SJCRH30 (cell line): ENCODE data around the gene GPR3. TPM values are rescaled to one million over a fixed set of nuclear protein-coding genes. Genes with fewer than 3 reads are reported as not detected.

Experiments used
- DNase-seq, 2 experiments: peaks; one replicate each; pipeline ENCODE4 v3.0.0-alpha.2; 2015 to 2020
- H3K27ac ChIP-seq: fragments of 250-450 bp; sonication (Bioruptor Pico); 2 replicates; pipeline ENCODE4 v1.5.1; 2020; ENCODE audit warnings: mild to moderate bottlenecking, moderate library complexity
- H3K27me3 ChIP-seq: fragments of 250-450 bp; sonication (Bioruptor Pico); 2 replicates; pipeline ENCODE4 v1.5.1; 2020; ENCODE audit warnings: mild to moderate bottlenecking, moderate library complexity
- H3K36me3 ChIP-seq: fragments of 250-450 bp; sonication (Bioruptor Pico); 2 replicates; pipeline ENCODE4 v1.5.1; 2020; ENCODE audit warnings: mild to moderate bottlenecking, moderate library complexity
- H3K4me1 ChIP-seq: fragments of 250-450 bp; sonication (Bioruptor Pico); 2 replicates; pipeline ENCODE4 v1.5.1; 2020; ENCODE audit warnings: mild to moderate bottlenecking, moderate library complexity
- H3K4me3 ChIP-seq: fragments of 250-450 bp; sonication (Bioruptor Pico); 2 replicates; pipeline ENCODE4 v1.5.1; 2020; ENCODE audit warnings: mild to moderate bottlenecking, moderate library complexity
- H3K9me3 ChIP-seq: fragments of 250-450 bp; sonication (Bioruptor Pico); replicated peaks from 2 replicates; pipeline ENCODE4 v1.5.1; 2020; ENCODE audit warnings: mild to moderate bottlenecking, moderate library complexity
- total RNA-seq: library from RNA; depleted of rRNA; stranded (reverse); fragments of >200 nt; shearing (Covaris generic); gene quantifications from 2 replicates; pipeline ENCODE4 v1.2.3, GENCODE V29; 2014; rRNA removed

GPR3 gene, protein sequence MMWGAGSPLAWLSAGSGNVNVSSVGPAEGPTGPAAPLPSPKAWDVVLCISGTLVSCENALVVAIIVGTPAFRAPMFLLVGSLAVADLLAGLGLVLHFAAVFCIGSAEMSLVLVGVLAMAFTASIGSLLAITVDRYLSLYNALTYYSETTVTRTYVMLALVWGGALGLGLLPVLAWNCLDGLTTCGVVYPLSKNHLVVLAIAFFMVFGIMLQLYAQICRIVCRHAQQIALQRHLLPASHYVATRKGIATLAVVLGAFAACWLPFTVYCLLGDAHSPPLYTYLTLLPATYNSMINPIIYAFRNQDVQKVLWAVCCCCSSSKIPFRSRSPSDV
- total RNA-seq: 8.3 TPM in 2 replicates

DNA sequence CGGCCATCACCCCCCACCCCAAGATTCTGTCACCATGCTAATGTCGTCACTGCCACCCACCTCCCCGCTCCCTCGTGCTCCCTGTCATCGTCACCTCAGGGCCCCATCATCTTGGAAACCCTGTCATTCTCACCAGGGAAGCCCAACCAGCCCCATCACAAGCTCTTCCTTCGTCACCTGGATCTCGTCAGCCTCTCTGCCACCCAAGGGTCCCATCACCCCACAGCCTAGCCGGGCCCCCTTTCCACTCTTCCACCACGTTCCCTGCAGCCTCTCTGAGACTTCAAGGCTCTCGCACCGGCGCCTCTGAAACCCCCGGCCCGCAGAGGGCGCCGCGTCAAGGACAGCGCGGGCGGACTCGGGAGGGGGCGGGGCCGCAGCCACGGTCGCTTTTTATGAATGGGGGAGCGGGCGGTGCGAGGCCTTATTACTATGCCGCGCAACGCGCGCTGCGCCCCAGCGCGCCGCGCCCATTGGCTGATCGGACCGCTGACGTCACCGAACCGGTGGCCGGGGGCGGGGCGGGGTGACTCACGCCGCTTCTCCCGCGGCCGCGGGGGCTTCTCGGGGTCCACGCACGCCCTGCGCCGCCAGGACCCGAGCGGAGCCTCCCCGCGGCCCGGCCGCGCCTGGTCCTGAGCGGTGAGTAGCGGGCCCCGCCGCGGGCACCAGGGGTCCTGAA lies at the start of gene GPR3:
Gene GPR3, plus strand, starts transcription at position 527 of the 682 bp plus-strand sequence. CDS start 1,177 bp downstream, outside the sequence.
- H3K27me3 ChIP-seq: no peaks in the 10 kb centered on the region
- H3K4me1 ChIP-seq: peaks cover 8% of the 10 kb centered on the region
- peak; percentile 95 to 98 for DNase-seq
- no peaks in the 10 kb centered on the region for H3K9me3 ChIP-seq
- H3K4me3 ChIP-seq: peak within 1 kb of the TSS; percentile 81
- peak within 1 kb of the TSS; percentile 41; the same call in 1 of the 2 replicates for H3K27ac ChIP-seq
- H3K36me3 ChIP-seq: no peaks in the 10 kb centered on the region

DNA sequence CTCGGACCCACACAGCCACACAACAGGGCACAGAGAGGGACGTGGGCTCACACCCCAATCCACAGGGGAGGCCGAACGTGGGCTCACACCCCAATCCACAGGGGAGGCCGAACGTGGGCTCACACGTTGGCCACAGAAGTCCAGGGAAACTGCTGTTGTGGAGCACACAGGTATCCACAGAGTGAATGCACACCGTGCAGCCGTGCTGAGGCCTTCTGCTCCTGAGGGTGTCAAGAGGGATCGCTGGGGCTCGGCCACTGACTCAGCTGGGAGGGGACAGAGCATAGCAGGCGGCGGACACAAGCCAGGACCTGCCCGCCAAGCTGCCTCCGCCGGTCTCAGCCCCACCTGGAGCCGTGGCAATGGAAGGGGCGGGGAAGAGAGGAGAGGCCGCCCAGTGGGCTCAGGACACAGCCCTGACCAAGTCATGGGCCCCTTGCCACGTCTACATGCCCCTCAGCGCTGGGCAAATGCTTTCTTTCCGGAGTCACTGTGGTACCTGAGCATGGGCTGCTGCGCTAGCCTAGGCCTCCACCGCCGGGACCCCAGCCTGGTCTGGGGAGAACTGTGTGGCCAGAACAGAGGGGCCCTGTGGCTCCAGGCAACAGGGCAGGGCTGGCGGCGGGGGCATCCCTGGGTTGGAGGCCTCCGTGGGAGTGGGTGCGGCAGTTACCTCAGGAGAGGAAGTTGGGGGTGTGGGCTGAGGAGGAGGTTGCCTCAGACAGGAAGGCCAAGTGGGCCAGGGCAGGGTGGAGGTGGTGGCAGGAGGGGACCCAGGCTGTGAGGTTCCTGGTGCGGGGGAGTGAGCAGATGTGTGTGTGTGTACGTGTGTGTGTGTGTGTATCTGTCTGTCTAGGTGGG lies 49.4 kb upstream of the GPR3 start:
- H3K27me3 ChIP-seq: no peaks in the 10 kb centered on the region
- no peaks in the 10 kb centered on the region for H3K9me3 ChIP-seq
- peak overlapping the region; percentile 13; the same call in 1 of the 2 replicates for H3K4me3 ChIP-seq
- no peaks in the 10 kb centered on the region for H3K36me3 ChIP-seq
- H3K27ac ChIP-seq: no peak overlapping the region
- DNase-seq: peak; percentile 43 to 44
- peaks cover 28% of the 10 kb centered on the region for H3K4me1 ChIP-seq

GRCh38 chr1:27343639-27344025 lies 48.8 kb upstream of the GPR3 start:
- Histone ChIP-seq H3K36me3 (no peaks in the 10 kb centered on the region), H3K4me3 (no peak overlapping the region), H3K27me3 (no peaks in the 10 kb centered on the region), H3K9me3 (no peaks in the 10 kb centered on the region), H3K27ac (no peak overlapping the region), H3K4me1 (peaks cover 28% of the 10 kb centered on the region)
- DNase-seq: no peak

DNA sequence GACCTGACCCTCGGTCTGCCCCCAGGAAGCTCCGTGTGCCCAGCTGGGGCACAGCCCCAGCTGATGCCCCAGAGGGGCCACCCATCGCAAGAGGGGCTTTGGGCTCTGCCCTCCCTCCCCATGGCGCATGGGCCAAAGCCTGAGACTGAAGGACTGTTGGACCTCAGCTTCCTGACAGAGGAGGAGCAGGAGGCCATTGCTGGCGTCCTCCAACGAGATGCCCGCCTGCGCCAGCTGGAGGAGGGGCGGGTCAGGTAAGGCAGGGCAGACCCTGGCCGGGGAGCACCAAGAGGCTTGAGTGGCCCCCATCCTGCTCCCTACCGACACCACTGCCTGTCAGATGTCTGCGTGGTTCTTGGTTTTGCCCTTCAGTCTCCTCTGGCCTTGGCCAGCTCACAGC lies 47.1 kb upstream of the GPR3 start:
- DNase-seq: no peak
- Histone ChIP-seq H3K9me3 (no peaks in the 10 kb centered on the region), H3K4me3 (no peak overlapping the region), H3K27ac (no peak overlapping the region), H3K36me3 (no peaks in the 10 kb centered on the region), H3K27me3 (no peaks in the 10 kb centered on the region), H3K4me1 (peaks cover 28% of the 10 kb centered on the region)

GRCh38 chr1:27346357-27346756 lies 46.1 kb upstream of the GPR3 start:
- Histone ChIP-seq H3K9me3 (no peaks in the 10 kb centered on the region), H3K4me1 (peaks cover 19% of the 10 kb centered on the region; the same call in 1 of the 2 replicates), H3K27ac (no peak overlapping the region), H3K36me3 (no peaks in the 10 kb centered on the region), H3K27me3 (no peaks in the 10 kb centered on the region), H3K4me3 (no peak overlapping the region)
- DNase-seq: no peak

- Histone ChIP-seq H3K36me3 (no peaks in the 10 kb centered on the region), H3K27ac (no peak overlapping the region), H3K27me3 (no peaks in the 10 kb centered on the region), H3K9me3 (no peaks in the 10 kb centered on the region), H3K4me3 (no peak overlapping the region), H3K4me1 (peaks cover 12% of the 10 kb centered on the region; the same call in 1 of the 2 replicates)
- no peak for DNase-seq
Measured at GRCh38 chr1:27346991-27347624, 45.3 kb upstream of the GPR3 start.

DNA sequence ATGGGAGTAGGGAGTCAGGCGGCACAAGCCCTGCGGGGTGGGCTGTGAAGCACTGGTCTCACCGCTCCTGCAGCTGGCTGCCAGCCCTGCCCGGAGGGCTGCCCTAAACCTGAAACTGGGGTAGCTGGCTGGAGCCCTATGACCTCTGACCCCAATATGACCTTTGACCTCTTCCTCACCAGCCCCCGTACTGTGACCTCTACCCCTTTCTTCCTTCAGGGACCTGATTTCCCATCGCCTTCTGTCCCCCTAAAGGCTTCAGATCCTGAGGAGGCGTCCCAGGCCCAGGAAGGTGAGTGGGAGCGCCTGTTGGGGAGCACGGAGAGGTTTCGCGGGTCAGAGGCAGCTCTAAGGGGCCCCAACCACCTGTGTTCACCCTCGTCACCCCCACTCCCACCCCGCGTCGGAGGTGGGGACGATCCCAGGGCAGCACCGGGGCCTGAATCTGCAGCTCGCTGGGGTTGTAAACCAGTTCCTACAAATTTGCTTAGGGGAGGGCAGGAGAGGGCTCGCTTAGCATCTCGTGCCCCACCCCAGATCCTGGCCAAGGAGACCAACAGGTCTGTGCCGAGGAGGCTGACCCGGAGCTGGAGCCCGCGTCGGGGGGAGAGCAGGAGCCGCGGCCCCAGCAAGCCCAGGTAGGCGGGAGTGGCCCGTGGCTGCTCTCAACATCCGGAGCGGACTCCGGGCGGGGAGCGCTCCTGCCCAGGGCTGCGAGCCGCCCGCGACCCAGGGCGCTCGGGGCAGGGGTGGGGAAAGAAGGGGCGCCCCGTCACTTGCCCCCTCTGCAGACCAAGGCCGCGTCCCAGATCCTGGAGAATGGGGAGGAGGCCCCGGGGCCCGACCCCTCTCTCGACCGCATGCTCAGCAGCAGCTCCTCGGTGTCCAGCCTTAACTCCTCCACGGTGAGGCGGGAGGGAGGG lies 43.3 kb upstream of the GPR3 start:
- Histone ChIP-seq H3K27me3 (no peaks in the 10 kb centered on the region), H3K4me1 (no peaks in the 10 kb centered on the region), H3K36me3 (no peaks in the 10 kb centered on the region), H3K9me3 (no peaks in the 10 kb centered on the region), H3K27ac (no peak overlapping the region), H3K4me3 (peak overlapping the region; percentile 41)
- peak; percentile 41 to 50 for DNase-seq

DNA sequence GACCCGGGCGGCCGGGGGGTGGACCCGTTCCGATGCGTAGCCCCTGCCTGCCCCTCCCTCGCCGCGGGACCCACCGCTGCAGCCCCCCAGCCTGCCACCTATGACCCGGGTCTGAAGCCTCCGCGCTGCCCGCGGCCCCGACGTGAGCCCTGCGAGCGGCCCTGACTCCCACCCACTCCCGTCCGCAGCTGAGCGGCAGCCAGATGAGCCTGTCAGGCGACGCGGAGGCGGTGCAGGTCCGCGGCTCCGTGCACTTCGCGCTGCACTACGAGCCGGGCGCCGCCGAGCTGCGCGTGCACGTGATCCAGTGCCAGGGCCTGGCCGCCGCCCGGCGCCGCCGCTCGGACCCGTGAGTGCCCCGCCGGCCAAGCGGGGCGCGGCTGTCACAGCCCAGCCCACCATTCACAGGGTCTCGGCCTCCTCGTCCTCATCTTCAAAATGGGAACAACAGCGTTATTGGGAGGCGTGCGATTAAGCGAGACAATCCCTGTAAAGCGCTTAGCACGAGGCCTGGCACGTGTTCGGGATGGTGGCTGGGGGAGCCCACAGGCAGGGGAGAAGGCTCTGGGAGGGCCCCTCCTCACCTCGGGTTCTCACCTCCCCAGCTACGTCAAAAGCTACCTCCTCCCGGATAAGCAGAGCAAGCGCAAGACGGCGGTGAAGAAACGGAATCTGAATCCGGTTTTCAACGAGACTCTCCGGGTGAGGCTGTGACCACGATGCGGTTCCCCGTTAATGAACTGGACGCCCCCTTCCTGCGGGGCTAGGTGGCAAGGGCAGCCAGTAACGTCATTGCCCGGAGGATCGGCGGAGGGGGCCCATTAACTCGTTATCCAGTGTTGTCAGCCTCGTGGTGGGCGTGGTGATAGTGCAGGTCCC lies 42.4 kb upstream of the GPR3 start:
- Histone ChIP-seq H3K4me3 (peak overlapping the region; percentile 41), H3K4me1 (no peaks in the 10 kb centered on the region), H3K27me3 (no peaks in the 10 kb centered on the region), H3K36me3 (no peaks in the 10 kb centered on the region), H3K9me3 (no peaks in the 10 kb centered on the region), H3K27ac (no peak overlapping the region)
- DNase-seq: peak in 1 of 2 experiments; percentile 37

DNA sequence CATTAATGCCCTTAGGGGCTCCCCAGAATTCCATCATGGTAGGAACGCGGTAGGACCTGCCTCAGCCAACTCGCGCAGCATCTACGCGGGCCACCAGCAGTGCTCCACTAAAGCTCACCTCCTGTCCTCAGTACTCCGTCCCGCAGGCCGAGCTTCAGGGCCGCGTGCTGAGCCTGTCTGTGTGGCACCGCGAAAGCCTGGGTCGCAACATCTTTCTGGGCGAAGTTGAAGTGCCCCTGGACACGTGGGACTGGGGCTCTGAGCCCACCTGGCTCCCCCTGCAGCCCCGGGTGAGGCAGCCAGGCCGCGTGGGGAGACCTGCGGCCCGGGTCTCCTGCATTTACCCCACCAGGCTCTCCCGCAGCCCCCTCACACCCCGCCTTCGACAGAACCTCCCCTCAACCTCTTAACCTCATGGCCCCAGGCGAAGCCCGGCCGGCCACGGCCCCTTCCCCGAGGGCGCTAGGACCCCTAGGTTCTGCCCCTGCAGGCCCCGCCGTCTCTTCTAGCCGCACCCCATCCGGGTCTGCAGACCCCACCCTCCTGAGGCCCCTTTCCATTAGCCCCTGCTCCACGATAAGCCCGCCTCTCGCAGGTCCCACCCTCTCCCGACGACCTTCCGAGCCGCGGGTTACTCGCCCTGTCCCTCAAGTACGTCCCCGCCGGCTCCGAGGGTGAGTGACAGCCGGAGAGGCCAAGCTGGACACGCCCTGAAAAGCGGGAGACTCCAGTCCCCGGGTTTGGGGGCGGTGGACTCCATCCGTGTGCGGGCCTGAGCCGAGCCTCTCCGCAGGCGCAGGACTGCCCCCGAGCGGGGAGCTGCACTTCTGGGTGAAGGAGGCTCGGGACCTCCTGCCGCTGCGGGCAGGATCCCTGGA lies 41.5 kb upstream of the GPR3 start:
- no peak for DNase-seq
- Histone ChIP-seq H3K4me3 (no peak overlapping the region), H3K27ac (no peak overlapping the region)

GRCh38 chr1:27351541-27352107 lies 40.8 kb upstream of the GPR3 start:
- no peak for DNase-seq
- Histone ChIP-seq H3K27me3 (no peaks in the 10 kb centered on the region), H3K4me3 (no peak overlapping the region), H3K27ac (no peak overlapping the region), H3K9me3 (no peaks in the 10 kb centered on the region), H3K36me3 (0 out of 2 replicates have a peak, but pooled peaks cover 4% of the 10 kb centered on the region), H3K4me1 (no peaks in the 10 kb centered on the region)

More for the DNA sequence above, 41.5 kb upstream of the GPR3 start:
- no peaks in the 10 kb centered on the region for H3K9me3 ChIP-seq
- 0 out of 2 replicates have a peak, but pooled peaks cover 2% of the 10 kb centered on the region for H3K36me3 ChIP-seq
- no peaks in the 10 kb centered on the region for H3K27me3 ChIP-seq
- H3K4me1 ChIP-seq: no peaks in the 10 kb centered on the region

DNA sequence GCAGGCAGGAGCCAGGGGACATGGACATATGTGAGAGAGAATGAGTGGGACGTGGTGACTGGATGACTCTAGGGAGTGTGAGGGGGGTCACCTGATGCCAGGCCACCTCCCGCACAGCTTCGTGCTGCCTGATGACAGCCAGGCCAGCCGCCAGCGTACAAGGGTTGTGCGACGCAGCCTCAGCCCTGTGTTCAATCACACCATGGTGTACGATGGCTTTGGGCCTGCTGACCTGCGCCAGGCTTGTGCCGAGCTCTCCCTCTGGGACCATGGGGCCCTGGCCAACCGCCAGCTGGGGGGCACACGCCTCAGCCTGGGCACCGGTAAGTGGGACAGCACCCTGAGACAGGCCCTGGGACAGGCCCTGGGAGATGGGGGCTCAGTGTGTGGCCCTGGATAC lies 39.3 kb upstream of the GPR3 start:
- Histone ChIP-seq H3K9me3 (no peaks in the 10 kb centered on the region), H3K4me1 (no peaks in the 10 kb centered on the region), H3K27ac (no peak overlapping the region), H3K4me3 (no peak overlapping the region), H3K27me3 (no peaks in the 10 kb centered on the region), H3K36me3 (0 out of 2 replicates have a peak, but pooled peaks cover 4% of the 10 kb centered on the region)
- no peak for DNase-seq

GRCh38 chr1:27353629-27354028 lies 38.8 kb upstream of the GPR3 start:
- Histone ChIP-seq H3K4me1 (no peaks in the 10 kb centered on the region), H3K4me3 (no peak overlapping the region), H3K27me3 (no peaks in the 10 kb centered on the region), H3K9me3 (no peaks in the 10 kb centered on the region), H3K27ac (no peak overlapping the region), H3K36me3 (0 out of 2 replicates have a peak, but pooled peaks cover 4% of the 10 kb centered on the region)
- DNase-seq: no peak
